Brain microvascular endothelial cell (primary cell): ENCODE results near the gene ERVV-1.
"Not testable (repeated sequence)": the region's sequence is repeated elsewhere in the genome, so short reads cannot be mapped to it uniquely, and the experiment has no call there.

Experiments
- DNase-seq: peaks from one replicate; pipeline ENCODE4 v3.0.0-alpha.2; 2020
- H3K27ac ChIP-seq: fragments of 250-450 bp; sonication (Bioruptor Pico); 2 replicates; pipeline ENCODE4 v1.5.1; 2020; ENCODE audit warnings: mild to moderate bottlenecking, moderate library complexity
- H3K27me3 ChIP-seq: fragments of 250-450 bp; sonication (Bioruptor Pico); replicated peaks from 2 replicates; pipeline ENCODE4 v1.5.1; 2020; ENCODE audit warnings: mild to moderate bottlenecking
- H3K36me3 ChIP-seq: fragments of 250-450 bp; sonication (Bioruptor Pico); replicated peaks from 2 replicates; pipeline ENCODE4 v1.5.1; 2020; ENCODE audit warnings: mild to moderate bottlenecking
- H3K4me3 ChIP-seq: 2 replicates; pipeline ENCODE4 v1.5.1; 2011; ENCODE audit warnings: low read depth, mild to moderate bottlenecking, control low read depth, low read length, moderate library complexity
- CTCF ChIP-seq: IDR thresholded peaks from 2 replicates; pipeline ENCODE4 v1.5.1; 2011; ENCODE audit warnings: low read depth, mild to moderate bottlenecking, moderate library complexity, low read length, control low read depth, inconsistent platforms; ENCODE audit errors: missing control alignments
- in situ Hi-C: cut with HindIII; loops from 2 replicates; pipeline ENCODE4 v1.10.0; 2017; ENCODE audit warnings: low sequenced_read_pairs, low pct_ligation_motif_present

ERVV-1 gene

GRCh38 chr19:53010494-53010893 is 3.2 kb upstream of the ERVV-1 start:
- H3K27ac ChIP-seq = no peak overlapping the region
- H3K4me3 ChIP-seq = no peak overlapping the region
- no peak for DNase-seq
- no peak for TF ChIP-seq CTCF
- no peaks in the 10 kb centered on the region for H3K36me3 ChIP-seq
- in situ Hi-C loops = no loop called here
- no peaks in the 10 kb centered on the region for H3K27me3 ChIP-seq

- no peak overlapping the region for H3K27ac ChIP-seq
- no peaks in the 10 kb centered on the region for H3K27me3 ChIP-seq
- in situ Hi-C loops = no loop called here
- DNase-seq = no peak
- no peaks in the 10 kb centered on the region for H3K36me3 ChIP-seq
- H3K4me3 ChIP-seq = no peak overlapping the region
- TF ChIP-seq CTCF = no peak
These were observed 1.7 kb upstream of the ERVV-1 start for GRCh38 chr19:53012006-53012405.

GRCh38 chr19:53015159-53015558 is 1.4 kb downstream of the ERVV-1 start:
- no peak for DNase-seq
- in situ Hi-C loops = no loop called here
- no peak for TF ChIP-seq CTCF

GRCh38 chr19:53015730-53016129 is 2.0 kb downstream of the ERVV-1 start:
- H3K36me3 ChIP-seq = no peaks in the 10 kb centered on the region
- H3K4me3 ChIP-seq = no peak overlapping the region
- TF ChIP-seq CTCF = no peak
- DNase-seq = no peak
- no peak overlapping the region for H3K27ac ChIP-seq
- in situ Hi-C loops = no loop called here
- no peaks in the 10 kb centered on the region for H3K27me3 ChIP-seq

More at GRCh38 chr19:53015159-53015558, 1.4 kb downstream of the ERVV-1 start:
- no peaks in the 10 kb centered on the region for H3K36me3 ChIP-seq
- H3K4me3 ChIP-seq = no peak overlapping the region
- H3K27ac ChIP-seq = no peak overlapping the region
- no peaks in the 10 kb centered on the region for H3K27me3 ChIP-seq

GRCh38 chr19:53019684-53020083 is 6.0 kb downstream of the ERVV-1 start:
- in situ Hi-C loops = no loop called here
- no peak overlapping the region for H3K27ac ChIP-seq

GRCh38 chr19:53028306-53028705 is 14.6 kb downstream of the ERVV-1 start:
- DNase-seq, H3K36me3 ChIP-seq, in situ Hi-C loops, H3K4me3 ChIP-seq, H3K27ac ChIP-seq, H3K27me3 ChIP-seq: not testable (repeated sequence)

More at GRCh38 chr19:53019684-53020083, 6.0 kb downstream of the ERVV-1 start:
- TF ChIP-seq CTCF = no peak
- Histone ChIP-seq H3K27me3 (no peaks in the 10 kb centered on the region), H3K36me3 (no peaks in the 10 kb centered on the region), H3K4me3 (no peak overlapping the region)
- DNase-seq = no peak
